ENCODE results near the gene LRGUK.
"Not testable (repeated sequence)": the region's sequence is repeated elsewhere in the genome, so short reads cannot be mapped to it uniquely, and the experiment has no call there.

LRGUK gene

GRCh38 chr7:134246761-134247160 is 119.6 kb downstream of the LRGUK start:
- no peak for DNase-seq (ENCODE audit: low read depth in 2 of 2)

- no peak for DNase-seq (ENCODE audit: low read depth in 2 of 2)
These were observed 121.1 kb downstream of the LRGUK start for GRCh38 chr7:134248196-134248595.

- no peak for DNase-seq (ENCODE audit: low read depth in 2 of 2)
These were observed 127.2 kb downstream of the LRGUK start for GRCh38 chr7:134254311-134254710.

GRCh38 chr7:134255814-134256213 is 128.7 kb downstream of the LRGUK start:
- DNase-seq (ENCODE audit: low read depth in 2 of 2) = no peak

- DNase-seq (ENCODE audit: low read depth in 2 of 2) = no peak
These were observed 135.2 kb downstream of the LRGUK start for GRCh38 chr7:134262322-134262721.

- no peak for DNase-seq (ENCODE audit: low read depth in 2 of 2)
These were observed 149.8 kb downstream of the LRGUK start for GRCh38 chr7:134276951-134277350.

- no peak for DNase-seq (ENCODE audit: low read depth in 2 of 2)
These were observed 151.5 kb downstream of the LRGUK start for GRCh38 chr7:134278502-134279153.

- no peak for DNase-seq (ENCODE audit: low read depth in 2 of 2)
These were observed 152.2 kb downstream of the LRGUK start for GRCh38 chr7:134279336-134279735.

- DNase-seq (ENCODE audit: low read depth in 2 of 2) = no peak
These were observed 152.8 kb downstream of the LRGUK start for GRCh38 chr7:134279898-134280297.

GRCh38 chr7:134280508-134280907 is 153.4 kb downstream of the LRGUK start:
- no peak for DNase-seq (ENCODE audit: low read depth in 2 of 2)

- no peak for DNase-seq (ENCODE audit: low read depth in 2 of 2)
These were observed 156.9 kb downstream of the LRGUK start for GRCh38 chr7:134284011-134284410.

- DNase-seq (ENCODE audit: low read depth in 2 of 2) = no peak
These were observed 157.8 kb downstream of the LRGUK start for GRCh38 chr7:134284952-134285351.

GRCh38 chr7:134287916-134288659 is 160.9 kb downstream of the LRGUK start:
- no peak for DNase-seq (ENCODE audit: low read depth in 2 of 2)

- no peak for DNase-seq (ENCODE audit: low read depth in 2 of 2)
These were observed 162.3 kb downstream of the LRGUK start for GRCh38 chr7:134289423-134289822.

- no peak for DNase-seq (ENCODE audit: low read depth in 2 of 2)
These were observed 162.7 kb downstream of the LRGUK start for GRCh38 chr7:134289841-134290240.

- DNase-seq (ENCODE audit: low read depth in 2 of 2) = no peak
These were observed 163.1 kb downstream of the LRGUK start for GRCh38 chr7:134290286-134290685.

GRCh38 chr7:134293002-134293740 is 166.0 kb downstream of the LRGUK start:
- no peak for DNase-seq (ENCODE audit: low read depth in 2 of 2)

GRCh38 chr7:134295982-134296381 is 168.8 kb downstream of the LRGUK start:
- not testable (repeated sequence) for DNase-seq (ENCODE audit: low read depth in 2 of 2)

GRCh38 chr7:134297489-134297888 is 170.3 kb downstream of the LRGUK start:
- DNase-seq (ENCODE audit: low read depth in 2 of 2) = no peak

- DNase-seq (ENCODE audit: low read depth in 2 of 2) = no peak
These were observed 172.0 kb downstream of the LRGUK start for GRCh38 chr7:134298902-134299683.

GRCh38 chr7:134300988-134301387 is 173.8 kb downstream of the LRGUK start:
- DNase-seq (ENCODE audit: low read depth in 2 of 2) = no peak

- DNase-seq (ENCODE audit: low read depth in 2 of 2) = no peak
These were observed 174.5 kb downstream of the LRGUK start for GRCh38 chr7:134301592-134301991.
